ENCODE measurements around the gene CDKL2. TPM values are rescaled to one million over a fixed set of nuclear protein-coding genes. Genes with fewer than 3 reads are reported as not detected.

The CDKL2 gene
- total RNA-seq, 2 donors from 2014 or later: 0.51 to 1.2 TPM

- no peak for DNase-seq (ENCODE audit: low spot score)
- Histone ChIP-seq H3K9me3 (no peaks in the 10 kb centered on the region), H3K4me1 (no peaks in the 10 kb centered on the region), H3K27ac (no peak overlapping the region), H3K4me3 (no peak overlapping the region), H3K27me3 (no peaks in the 10 kb centered on the region), H3K36me3 (no peaks in the 10 kb centered on the region)
- TF ChIP-seq CTCF (IDR thresholded peaks at IDR 0.05): no peak
These were observed 68.5 kb downstream of the CDKL2 start for GRCh38 chr4:75561789-75562188.

GRCh38 chr4:75557696-75558095 is 72.6 kb downstream of the CDKL2 start:
- H3K4me3 ChIP-seq: no peak overlapping the region
- no peaks in the 10 kb centered on the region for H3K27me3 ChIP-seq
- DNase-seq (ENCODE audit: low spot score): no peak
- no peaks in the 10 kb centered on the region for H3K9me3 ChIP-seq
- no peaks in the 10 kb centered on the region for H3K36me3 ChIP-seq
- no peaks in the 10 kb centered on the region for H3K4me1 ChIP-seq
- no peak overlapping the region for H3K27ac ChIP-seq
- no peak for TF ChIP-seq CTCF (IDR thresholded peaks at IDR 0.05)

GRCh38 chr4:75555294-75556164 is 74.8 kb downstream of the CDKL2 start, which contains the start of gene ODAPH:
ODAPH (plus strand) TSS chr4:75556066; CDS start chr4:75556083, 17 bp downstream.
- H3K4me1 ChIP-seq: no peaks in the 10 kb centered on the region
- H3K36me3 ChIP-seq: no peaks in the 10 kb centered on the region
- DNase-seq (ENCODE audit: low spot score): no peak
- H3K9me3 ChIP-seq: no peaks in the 10 kb centered on the region
- TF ChIP-seq CTCF (IDR thresholded peaks at IDR 0.05): no peak
- no peak within 1 kb of the TSS for H3K4me3 ChIP-seq
- no peak within 1 kb of the TSS for H3K27ac ChIP-seq
- H3K27me3 ChIP-seq: no peaks in the 10 kb centered on the region

GRCh38 chr4:75552452-75552851 is 77.9 kb downstream of the CDKL2 start:
- Histone ChIP-seq H3K27me3 (no peaks in the 10 kb centered on the region), H3K4me1 (no peaks in the 10 kb centered on the region), H3K4me3 (no peak overlapping the region), H3K36me3 (no peaks in the 10 kb centered on the region), H3K9me3 (no peaks in the 10 kb centered on the region), H3K27ac (no peak overlapping the region)
- no peak for TF ChIP-seq CTCF (IDR thresholded peaks at IDR 0.05)
- DNase-seq (ENCODE audit: low spot score): no peak

- TF ChIP-seq CTCF (IDR thresholded peaks at IDR 0.05): no peak
- no peaks in the 10 kb centered on the region for H3K4me1 ChIP-seq
- H3K27me3 ChIP-seq: no peaks in the 10 kb centered on the region
- H3K36me3 ChIP-seq: peaks cover 11% of the 10 kb centered on the region
- no peak for DNase-seq (ENCODE audit: low spot score)
- H3K9me3 ChIP-seq: no peaks in the 10 kb centered on the region
- H3K4me3 ChIP-seq: no peak overlapping the region
- no peak overlapping the region for H3K27ac ChIP-seq
These were observed 81.3 kb downstream of the CDKL2 start for GRCh38 chr4:75549019-75549418.

All from right atrium auricular region (tissue), 2 donors.